ENCODE data around the gene SMPD2.

SMPD2 gene

DNA sequence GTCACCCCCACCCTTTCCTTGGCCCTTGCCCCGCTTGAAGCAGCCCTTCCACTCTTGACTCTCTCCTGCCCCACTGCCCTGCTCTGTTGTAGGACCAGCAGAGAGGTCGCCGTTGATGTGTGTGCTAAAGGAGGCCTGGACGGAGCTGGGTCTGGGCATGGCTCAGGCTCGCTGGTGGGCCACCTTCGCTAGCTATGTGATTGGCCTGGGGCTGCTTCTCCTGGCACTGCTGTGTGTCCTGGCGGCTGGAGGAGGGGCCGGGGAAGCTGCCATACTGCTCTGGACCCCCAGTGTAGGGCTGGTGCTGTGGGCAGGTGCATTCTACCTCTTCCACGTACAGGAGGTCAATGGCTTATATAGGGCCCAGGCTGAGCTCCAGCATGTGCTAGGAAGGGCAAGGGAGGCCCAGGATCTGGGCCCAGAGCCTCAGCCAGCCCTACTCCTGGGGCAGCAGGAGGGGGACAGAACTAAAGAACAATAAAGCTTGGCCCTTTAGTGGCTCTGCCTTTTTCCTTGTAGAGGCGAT is 3.0 kb downstream of the SMPD2 start:
- no peak for DNase-seq
- intact Hi-C loops (cut with DNase I), result loop anchor here (5.0 kb wide), 1 partner anchor 56 kb away; no protein-coding TSS in a partner anchor

DNA sequence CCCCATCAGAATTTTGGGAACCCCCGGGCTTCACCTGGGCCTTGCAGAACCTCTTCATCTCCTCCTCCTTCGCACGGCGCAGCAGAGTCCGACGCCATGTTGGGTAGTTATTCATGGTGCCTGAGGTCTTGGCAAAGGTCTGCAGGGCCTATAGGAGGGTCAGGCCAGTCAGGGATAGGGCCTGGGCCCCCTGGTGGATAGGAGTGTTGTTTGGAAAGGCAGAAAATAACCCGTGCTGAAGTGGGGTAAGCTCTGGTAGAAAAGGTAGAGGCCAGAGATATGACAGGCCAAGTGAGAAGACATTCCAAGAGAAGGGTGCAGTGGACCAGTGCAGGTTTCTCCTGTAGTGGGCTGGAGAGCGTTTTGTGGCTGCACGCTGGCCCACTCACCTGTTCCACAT is 4.9 kb downstream of the SMPD2 start:
- intact Hi-C loops (cut with DNase I), result no loop called here
- DNase-seq, result peak in 1 of 42 donors; percentile 28

DNA sequence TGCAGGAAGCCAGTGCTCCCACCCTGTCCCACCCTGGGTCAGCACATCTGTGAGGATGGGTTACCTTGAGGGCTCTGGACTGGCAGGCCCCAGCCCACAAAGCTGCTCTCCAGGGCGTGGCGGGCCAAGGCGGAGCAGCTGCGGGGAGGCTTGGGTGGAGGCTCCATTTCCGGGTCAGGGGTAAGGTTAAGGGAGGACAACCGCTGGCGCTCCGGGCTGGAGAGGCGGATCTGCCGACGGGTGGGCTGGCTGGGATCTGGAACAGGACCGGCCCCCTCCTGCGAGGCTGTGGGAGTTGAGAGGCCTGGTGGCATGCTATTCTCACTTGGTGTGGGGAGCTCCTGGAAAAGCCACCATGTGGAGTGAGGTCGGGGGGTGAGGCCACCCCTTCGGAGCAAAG is 5.5 kb downstream of the SMPD2 start:
- peak in 1 of 42 donors; percentile 31 for DNase-seq
- intact Hi-C loops (cut with DNase I), result no loop called here

DNA sequence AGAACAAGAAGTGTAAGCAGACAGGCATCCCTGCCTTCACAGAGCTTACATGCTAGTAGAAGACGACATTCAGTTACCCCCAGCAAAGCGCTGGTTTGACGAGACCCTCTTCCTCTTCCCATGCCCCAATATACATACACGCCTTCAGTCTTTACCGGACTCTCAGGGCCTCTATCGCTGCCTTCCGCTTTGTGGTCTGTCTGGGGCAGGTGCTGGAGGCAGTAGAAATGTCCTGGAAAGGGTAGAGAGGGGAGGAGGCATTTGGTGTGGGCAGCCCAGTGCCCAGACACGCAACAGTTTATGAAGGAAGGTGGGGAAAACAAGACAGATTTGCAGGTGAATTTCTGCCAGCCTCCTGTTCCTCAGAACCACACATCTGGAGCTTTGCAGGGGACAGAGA is 6.0 kb downstream of the SMPD2 start:
- peak in 1 of 42 donors; percentile 15 for DNase-seq
- intact Hi-C loops (cut with DNase I), result no loop called here

DNA sequence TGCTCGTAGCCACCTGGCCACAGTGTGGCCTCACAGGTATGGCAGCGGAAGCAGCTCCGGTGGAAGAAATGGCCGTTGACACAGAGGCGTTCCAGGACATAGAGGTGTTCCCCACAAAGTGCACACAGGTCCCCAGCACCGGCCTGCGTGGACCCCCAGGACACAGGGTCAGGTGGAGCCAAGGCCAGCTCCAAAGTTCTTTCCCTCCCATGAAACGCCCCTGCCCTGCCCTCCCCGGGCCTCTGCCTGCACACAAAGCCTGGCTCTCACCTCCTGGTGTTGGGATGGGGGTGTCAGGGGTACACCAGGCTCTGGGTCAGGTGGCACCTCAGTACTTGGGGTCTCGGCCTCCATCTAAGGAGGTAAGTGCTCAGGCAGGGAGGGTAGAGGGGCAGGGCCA is 6.6 kb downstream of the SMPD2 start:
- DNase-seq, result peak in 1 of 42 donors; percentile 28
- intact Hi-C loops (cut with DNase I), result no loop called here

DNA sequence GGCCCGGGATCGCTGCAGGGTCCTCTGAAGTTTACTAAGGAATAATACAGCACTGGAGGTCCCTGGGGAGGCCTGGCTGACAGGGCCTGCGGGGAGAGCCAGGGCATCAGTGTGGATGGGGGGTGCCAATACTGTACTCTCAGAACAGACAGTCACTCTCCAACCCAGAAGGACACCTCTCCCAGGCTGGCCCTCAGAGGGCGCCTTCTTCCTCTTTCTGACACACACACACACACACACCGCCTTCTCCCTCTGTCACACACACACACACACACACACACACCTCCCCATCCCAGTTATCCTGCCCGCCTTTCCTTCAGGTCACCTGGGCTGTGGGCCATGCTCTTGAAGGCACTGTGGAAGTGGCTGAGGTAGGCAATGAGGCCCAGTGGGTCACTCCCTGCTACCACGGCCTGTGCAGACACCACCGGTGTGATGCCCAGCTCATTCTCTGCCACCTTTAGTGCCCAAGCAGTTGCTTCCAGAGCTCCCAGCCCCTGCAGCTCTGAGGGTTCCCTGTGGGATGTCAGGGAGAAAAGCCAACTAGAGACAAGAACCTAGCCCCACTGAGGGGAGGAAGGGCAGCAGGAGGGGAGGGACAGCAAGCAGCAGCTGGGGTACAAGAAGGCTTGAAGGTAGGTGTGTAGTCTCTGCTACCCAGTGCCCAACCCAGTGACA is 7.5 kb downstream of the SMPD2 start:
- peak in 2 of 42 donors; percentile 36 to 39 for DNase-seq
- intact Hi-C loops (cut with DNase I), result no loop called here

DNA sequence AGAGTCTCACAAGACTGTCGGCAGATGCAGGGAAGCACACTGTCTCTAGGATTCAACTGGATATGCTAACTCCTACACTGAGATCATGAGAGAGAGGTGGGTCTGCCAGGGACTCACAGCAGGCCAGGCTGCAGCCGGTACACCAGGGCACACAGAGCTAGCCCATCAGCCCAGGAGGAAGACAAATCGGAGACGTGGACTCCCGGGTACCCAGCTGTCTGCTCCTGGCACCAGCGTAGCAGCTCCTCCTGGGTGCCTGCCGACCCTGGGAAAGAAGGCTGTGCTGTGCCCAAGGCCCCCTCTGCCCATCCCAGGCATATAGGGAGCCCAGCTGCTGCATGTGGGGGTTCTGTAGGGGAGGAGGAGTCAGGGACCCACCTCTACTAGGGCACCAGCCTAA is 8.1 kb downstream of the SMPD2 start:
- intact Hi-C loops (cut with DNase I), result no loop called here
- DNase-seq, result peak in 3 of 42 donors; percentile 36 to 44 (median 41)

DNA sequence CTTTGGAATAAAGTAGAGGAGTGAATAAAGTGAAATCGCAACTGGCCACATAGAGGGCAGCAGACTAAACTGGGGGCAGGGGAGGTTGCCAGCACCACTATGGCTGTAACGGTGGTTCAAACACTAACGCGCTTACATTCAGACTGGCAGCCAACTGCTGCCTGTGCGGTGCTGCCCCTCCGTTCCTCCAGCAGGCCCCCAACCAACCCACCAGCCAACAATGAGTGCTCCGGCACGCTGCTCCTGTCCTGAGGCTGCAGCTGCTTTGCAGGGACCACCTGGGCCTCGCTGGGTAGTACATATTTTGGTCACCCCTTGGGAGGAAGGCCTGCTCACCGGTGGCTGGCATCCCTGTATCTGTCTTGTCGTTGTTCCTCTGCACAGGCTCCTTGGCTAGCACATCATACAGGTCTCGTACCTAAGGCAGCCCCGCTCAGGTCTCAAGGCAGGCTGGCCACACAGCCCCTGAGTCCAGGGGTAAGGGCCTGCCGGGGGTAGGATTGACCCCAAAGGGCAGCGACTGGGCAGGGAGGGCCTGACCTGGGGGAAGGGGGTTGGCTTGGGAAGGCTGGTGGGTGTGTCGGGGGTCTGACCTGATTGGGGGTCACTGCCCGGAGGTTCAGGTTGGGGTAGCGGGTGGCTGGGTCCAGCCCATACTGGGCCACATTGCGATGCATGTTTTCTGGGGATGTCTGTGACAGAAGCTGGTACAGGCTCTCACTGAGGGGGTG is 8.7 kb downstream of the SMPD2 start:
- DNase-seq, result peak in 2 of 42 donors; percentile 26 to 35

DNA sequence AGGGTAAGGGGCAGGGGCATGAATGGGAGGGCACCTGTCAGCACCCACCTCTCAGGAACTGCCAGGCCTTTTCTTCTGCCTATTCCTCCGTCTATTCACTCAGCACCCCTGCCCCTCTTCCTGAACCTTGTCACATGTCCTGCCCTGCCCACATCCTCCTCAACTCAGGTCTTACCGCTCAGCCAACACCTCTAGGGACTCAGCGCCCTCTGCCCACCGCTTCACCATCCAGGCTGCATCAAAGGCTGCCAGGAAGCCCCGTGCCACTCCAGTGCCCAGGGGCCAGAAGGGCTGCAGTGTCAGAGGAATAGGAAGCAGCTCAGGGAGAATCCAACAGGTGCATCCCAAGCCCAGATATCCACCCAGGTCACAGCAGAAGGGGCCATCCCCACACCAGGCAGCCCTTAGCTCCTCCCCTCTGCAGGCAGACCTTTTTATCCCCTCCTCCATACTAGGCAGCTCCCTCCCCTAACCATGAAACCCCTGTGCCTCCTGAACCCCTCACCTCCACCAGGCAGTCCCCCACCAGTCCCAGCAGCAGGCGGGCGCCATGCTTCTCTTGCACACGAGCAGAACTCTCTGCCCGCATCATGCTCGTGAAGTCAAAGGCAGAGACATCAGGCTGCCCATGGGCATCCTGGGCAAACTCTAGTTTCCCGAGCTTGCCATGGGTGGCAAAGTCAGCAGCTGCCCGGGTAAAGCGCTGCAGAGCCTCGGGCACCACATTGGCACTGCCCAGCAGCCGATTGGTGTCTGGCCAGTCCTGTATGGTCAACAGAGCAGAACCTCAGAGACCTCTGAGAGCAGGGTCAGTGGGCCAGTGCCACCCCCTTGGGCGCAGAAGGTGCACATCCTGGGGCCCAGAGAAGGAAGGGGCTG is 9.5 kb downstream of the SMPD2 start:
- intact Hi-C loops (cut with DNase I), result no loop called here
- DNase-seq, result peak in 2 of 42 donors; percentile 9 to 32

More for the DNA sequence above, 8.7 kb downstream of the SMPD2 start:
- intact Hi-C loops (cut with DNase I), result no loop called here

DNA sequence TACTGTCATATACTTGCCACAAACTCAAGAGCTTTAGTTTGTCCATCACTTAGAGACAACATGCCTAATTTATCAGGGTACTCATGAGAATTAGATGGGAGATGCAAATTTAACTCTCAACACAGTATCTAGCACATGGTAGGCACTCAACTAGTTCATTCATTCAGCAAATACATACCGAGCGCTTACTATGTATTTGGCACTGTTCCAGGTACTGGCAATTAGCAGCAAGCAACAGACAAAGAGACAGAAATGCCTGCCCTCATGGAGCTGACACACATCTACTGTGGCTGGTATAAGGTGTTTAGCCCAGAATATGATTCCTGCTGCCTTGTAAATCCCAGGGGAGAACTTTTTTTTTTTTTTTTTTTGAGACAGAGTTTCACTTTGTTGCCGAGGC is 10.3 kb downstream of the SMPD2 start:
- DNase-seq, result peak in 1 of 42 donors; percentile 5
- intact Hi-C loops (cut with DNase I), result no loop called here

DNA sequence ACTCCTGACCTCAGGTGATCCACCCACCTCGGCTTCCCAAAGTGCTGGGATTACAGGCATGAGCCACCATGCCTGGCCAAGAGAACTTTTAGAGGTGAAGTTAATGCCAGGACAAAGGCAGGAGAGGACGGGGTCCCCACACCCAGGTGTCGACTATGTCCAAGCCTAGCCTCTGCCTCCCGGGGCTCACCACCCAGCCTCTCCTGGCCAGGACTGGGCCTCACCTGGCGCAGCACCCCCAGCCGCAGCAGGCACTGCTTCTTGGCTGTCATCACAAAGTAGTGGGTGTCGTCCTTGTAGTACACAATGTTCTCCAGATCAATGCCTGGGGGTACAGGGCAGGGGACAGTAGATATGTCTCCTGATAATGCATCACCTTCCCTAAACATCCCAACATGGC is 10.9 kb downstream of the SMPD2 start:
- DNase-seq, result peak in 1 of 42 donors; percentile 28
- intact Hi-C loops (cut with DNase I), result no loop called here

DNA sequence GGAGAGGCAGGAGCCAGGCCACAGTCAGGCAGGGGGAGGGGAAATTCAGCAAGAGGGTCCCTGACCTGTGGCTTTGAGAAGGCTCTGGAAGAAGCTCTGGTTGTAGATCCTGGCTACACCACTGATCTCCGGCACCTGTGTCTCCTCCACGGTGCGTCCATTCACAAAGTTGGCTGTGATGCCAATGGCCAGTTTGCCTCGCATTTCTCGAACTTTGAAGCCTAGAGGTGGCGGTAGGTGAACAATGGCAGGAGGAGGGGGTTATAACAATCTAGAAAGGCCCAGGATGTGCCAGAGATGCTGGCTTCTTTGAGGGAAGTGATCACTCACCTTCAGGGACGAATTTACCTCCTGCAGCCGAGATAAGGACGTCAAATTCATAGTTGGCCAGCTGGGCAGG is 11.7 kb downstream of the SMPD2 start:
- intact Hi-C loops (cut with DNase I), result no loop called here
- DNase-seq, result no peak

DNA sequence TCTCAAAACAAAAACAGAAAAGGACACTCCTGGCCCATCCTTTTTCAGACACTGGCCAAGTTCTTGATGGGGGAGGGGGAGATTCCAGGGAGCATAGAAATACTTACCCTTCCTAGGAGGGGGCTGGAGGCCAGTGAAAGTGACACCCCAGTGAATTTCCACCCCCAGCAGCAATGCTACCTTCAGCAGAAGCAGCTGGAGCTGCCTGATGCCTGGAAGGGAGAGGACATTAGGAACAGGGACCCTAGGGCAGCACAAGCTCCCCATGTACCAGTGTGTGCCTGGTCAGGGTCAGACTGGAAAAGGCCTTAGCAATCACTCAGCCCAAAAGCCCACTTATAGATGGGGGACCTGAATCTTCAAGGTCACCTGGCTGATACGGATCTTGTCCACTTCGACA is 12.6 kb downstream of the SMPD2 start:
- no peak for DNase-seq
- intact Hi-C loops (cut with DNase I), result no loop called here

DNA sequence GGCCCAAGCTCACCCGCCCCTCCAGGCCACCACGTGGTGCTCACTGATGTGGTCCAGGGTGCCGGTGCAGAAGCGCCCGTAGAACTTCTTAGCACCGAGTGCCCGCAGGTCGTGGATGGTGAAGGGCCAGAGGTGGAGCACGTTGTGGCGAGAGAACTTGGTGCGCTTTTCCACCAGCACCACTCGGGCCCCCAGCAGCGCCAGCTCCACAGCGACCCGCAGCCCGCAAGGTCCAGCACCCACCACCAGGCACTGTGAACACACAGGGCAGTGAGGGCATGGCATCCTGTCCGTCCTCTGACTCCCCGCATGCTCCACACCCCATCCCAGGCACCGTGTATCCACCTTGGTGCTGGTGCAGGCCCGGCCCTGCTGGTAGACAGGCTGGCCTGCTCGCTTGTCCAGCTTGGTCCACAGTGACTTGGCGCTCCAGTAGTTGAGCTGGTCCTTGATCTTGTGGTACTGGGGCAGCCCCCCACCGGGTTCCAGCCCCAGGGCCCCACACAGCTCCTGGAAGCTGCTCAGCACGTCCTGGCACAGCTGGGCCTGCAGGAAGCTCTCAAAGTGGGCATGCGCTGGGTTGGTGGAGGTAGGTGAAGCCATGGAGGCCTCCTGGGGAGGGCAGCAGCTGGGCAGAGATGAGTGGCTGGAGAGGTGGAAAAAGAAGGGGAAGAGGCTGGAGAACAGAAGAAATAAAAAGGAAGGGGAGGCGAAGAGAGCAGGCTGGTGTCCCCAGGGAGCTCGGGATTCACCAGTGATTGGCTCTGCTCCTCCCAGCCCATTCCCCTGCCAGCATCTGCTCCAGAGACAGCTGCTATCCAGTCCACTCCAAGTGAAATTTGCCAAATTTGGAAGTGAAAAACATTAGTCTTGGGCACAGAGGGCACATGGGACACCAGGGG is 13.3 kb downstream of the SMPD2 start:
- intact Hi-C loops (cut with DNase I), result no loop called here

DNA sequence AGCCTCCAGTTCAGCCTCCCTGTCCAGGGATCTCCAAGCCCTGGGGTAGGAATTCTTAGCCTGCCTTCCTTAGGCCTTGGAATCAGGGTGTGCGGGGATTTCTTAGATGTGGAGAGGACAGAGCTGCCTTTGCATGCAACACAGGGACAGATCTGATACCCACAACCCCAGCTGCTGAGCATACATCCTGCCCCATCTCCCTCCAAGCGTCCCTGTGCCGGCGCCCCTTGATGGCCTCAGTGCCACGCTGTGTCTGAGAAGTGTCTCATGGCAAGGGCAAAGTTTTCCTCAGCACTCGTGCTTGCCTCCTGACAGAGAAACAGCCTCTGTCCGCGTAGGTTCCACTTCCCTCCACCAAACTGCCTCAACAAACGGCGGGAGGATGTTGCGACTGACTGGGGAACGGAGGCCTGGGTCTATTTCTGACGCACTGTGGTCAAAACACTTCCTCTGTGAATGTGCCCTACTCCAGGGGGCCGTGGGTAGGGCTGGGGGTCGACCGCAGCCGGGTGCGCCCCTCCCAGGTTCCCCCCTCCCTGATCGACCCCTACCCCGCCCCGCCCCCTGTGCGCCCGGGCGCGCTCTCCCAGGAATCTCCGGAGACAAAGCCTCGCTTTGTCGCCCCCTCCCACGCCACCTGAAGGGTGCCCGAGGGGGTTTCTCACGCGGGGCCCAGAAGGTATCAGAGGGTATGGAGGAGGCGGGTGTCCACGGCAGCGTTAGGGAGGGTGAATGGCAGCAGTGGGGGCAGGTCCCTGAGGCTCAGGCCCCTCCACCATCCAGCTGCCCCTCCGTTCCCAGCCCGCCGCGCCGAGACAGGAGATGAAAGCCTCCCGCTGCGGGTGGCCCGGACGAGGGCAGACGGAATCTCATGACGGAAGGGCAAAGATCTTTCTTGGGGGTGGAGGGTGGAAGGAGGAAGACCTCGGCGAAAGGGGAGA is 14.2 kb downstream of the SMPD2 start:
- DNase-seq, result peak in 36 of 42 donors; percentile 32 to 75 (median 57)

More for the DNA sequence above, 13.3 kb downstream of the SMPD2 start:
- DNase-seq, result peak in 2 of 42 donors; percentile 20 to 53

DNA sequence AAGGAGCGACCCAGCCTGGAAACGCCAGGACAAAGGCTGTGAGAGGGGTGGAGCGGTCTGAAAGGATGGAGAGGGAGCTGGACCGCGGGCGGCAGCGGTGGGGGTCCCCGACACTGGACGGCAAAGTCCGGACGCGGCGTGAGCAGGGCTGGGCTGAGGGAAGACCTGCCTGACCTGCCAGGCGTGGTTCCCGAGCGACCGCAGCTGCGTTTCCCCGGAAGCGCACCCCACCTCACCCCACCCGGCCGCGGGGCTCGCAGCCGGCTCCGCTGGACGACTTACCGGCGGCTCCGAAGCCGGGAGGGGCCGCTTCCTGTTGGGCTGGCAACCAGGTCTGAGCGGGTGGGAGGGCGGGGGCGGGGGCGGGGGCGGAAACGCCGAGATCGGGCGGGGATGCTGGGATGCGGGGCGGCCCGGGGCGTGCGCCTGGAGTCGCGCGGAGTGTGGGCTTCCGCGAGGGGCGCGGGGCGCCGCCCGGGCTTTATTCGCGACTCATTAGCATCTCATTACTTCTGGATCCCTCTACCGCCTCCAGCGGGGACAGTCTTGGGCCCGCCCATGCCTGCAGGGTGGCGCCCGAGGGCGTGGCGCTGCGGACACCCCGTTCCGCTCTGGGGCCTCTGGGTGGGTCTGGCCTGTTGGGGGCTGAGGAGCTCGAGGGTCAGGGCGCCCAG is 15.1 kb downstream of the SMPD2 start, which contains the start of gene MICAL1:
Gene MICAL1 (minus strand): TSS at position 336 of the 674 bp plus-strand sequence. CDS start 1,576 bp downstream, outside the sequence.
- peak in 39 of 42 donors; percentile 46 to 79 (median 64) for DNase-seq
- intact Hi-C loops (cut with DNase I), result no loop called here

More for the DNA sequence above, 14.2 kb downstream of the SMPD2 start:
- intact Hi-C loops (cut with DNase I), result no loop called here

Data from head of caudate nucleus (tissue), 42 donors.